Gastrocnemius medialis (tissue), 4 donors: Measurements from ENCODE around the gene SPACA7. TPM values are rescaled to one million over a fixed set of nuclear protein-coding genes. Genes with fewer than 3 reads are reported as not detected.

Source experiments
- ATAC-seq, 2 donors: fragments of 150-250 bp; one replicate each; pipeline ENCODE4 v1.9.1; 2016
- DNase-seq, 2 donors: peaks; one replicate each; pipeline ENCODE4 v3.0.0-alpha.2; 2019
- H3K27ac ChIP-seq, 4 donors: fragments of 200-600 bp; sonication (generic); 1 replicate in 1 of 4; 2 replicates in 3 of 4; pipeline ENCODE4 v1.5.1; 2016 to 2018; ENCODE audit warnings: mild to moderate bottlenecking in 2 of 4, moderate library complexity in 1 of 4
- H3K27me3 ChIP-seq, 3 donors: fragments of 200-600 bp; sonication (generic) in 2 of 3; 1 replicate in 1 of 3; 2 replicates in 2 of 3; pipeline versions ENCODE4 v1.5.1 to v1.6.0; 2016 to 2019; ENCODE audit warnings: mild to moderate bottlenecking in 1 of 3, moderate library complexity in 1 of 3
- H3K36me3 ChIP-seq, 2 donors: fragments of 200-600 bp; sonication (generic) in 1 of 2; one replicate each; pipeline ENCODE4 v1.5.1; 2017 to 2018
- H3K4me1 ChIP-seq, 2 donors: fragments of 200-600 bp; sonication (generic) in 1 of 2; one replicate each; pipeline ENCODE4 v1.5.1; 2016 to 2017; ENCODE audit warnings: mild to moderate bottlenecking in 2 of 2
- H3K4me3 ChIP-seq, 4 donors: fragments of 200-600 bp; sonication (generic) in 3 of 4; 1 replicate in 1 of 4; 2 replicates in 3 of 4; pipeline ENCODE4 v1.5.1; 2016 to 2019; ENCODE audit warnings: mild to moderate bottlenecking in 2 of 4
- H3K9me3 ChIP-seq, 3 donors: fragments of 200-600 bp; sonication (generic) in 2 of 3; 1 replicate in 1 of 3; 2 replicates in 2 of 3; pipeline ENCODE4 v1.5.1; 2016 to 2019
- CTCF ChIP-seq, 5 experiments: fragments of 450-650 bp in 3 of 5; fragments of 200-600 bp in 2 of 5; sonication (generic) in 2 of 5; IDR thresholded peaks in 4 of 5; conservative IDR thresholded peaks in 1 of 5; 1 replicate in 4 of 5; 2 replicates in 1 of 5; pipeline ENCODE4 v1.5.1; 2016 to 2019; ENCODE audit warnings: antibody characterized with exemption in 5 of 5, mild to moderate bottlenecking in 3 of 5, moderate library complexity in 3 of 5
- POLR2A ChIP-seq, 2 donors: fragments of 450-650 bp; IDR thresholded peaks; one replicate each; pipeline ENCODE4 v1.6.1; 2017; ENCODE audit warnings: antibody characterized with exemption in 2 of 2, mild to moderate bottlenecking in 2 of 2, moderate library complexity in 2 of 2
- in situ Hi-C, 4 donors: fragments of 200-750 bp; cut with MboI; loops; one replicate each; pipeline versions ENCODE4 v1.15.0 to v1.8.0; 2017; ENCODE audit warnings: low sequenced_read_pairs in 4 of 4
- intact Hi-C: fragments of 100-400 bp; cut with DNase I; formaldehyde crosslinking; loops from one replicate; pipeline ENCODE4 v1.15.1; 2023; ENCODE audit warnings: low total_unique reads
- total RNA-seq, 4 donors: library from RNA; depleted of rRNA; stranded (reverse); fragments of >200 nt; gene quantifications; one replicate each; pipeline versions ENCODE4 v1.1.0 to v1.2.3, GENCODE V29; 2016

Gene SPACA7
- total RNA-seq, 4 donors from 2014 or later, result not detected

- Histone ChIP-seq H3K9me3 (peaks cover 0 to 4% (median 0%) of the 10 kb centered on the region in 3 donors), H3K36me3 (no peaks in the 10 kb centered on the region), H3K27ac (no peak overlapping the region), H3K4me1 (no peaks in the 10 kb centered on the region), H3K4me3 (no peak overlapping the region), H3K27me3 (peaks cover 0 to 4% (median 0%) of the 10 kb centered on the region in 3 donors)
- no peak for TF ChIP-seq CTCF (IDR thresholded peaks at IDR 0.05 in 4 of 5, conservative IDR thresholded peaks at IDR 0.05 in 1 of 5)
- no peak for TF ChIP-seq POLR2A (IDR thresholded peaks at IDR 0.05)
- in situ Hi-C loops, result loop anchor here in 1 of 4 donors (25.0 kb wide), 1 partner anchor 974 kb away; no protein-coding TSS in a partner anchor
- intact Hi-C loops, result no loop called here
- DNase-seq (no peak), ATAC-seq (no peak)
Observed at GRCh38 chr13:112435973-112436372, 59.8 kb downstream of the SPACA7 start.

- no peak for TF ChIP-seq CTCF (IDR thresholded peaks at IDR 0.05 in 4 of 5, conservative IDR thresholded peaks at IDR 0.05 in 1 of 5)
- TF ChIP-seq POLR2A (IDR thresholded peaks at IDR 0.05), result no peak
- Histone ChIP-seq H3K4me1 (no peaks in the 10 kb centered on the region), H3K36me3 (no peaks in the 10 kb centered on the region), H3K27me3 (peaks cover 4 to 12% (median 10%) of the 10 kb centered on the region in 3 donors), H3K4me3 (no peak overlapping the region), H3K27ac (no peak overlapping the region), H3K9me3 (peaks cover 0 to 4% (median 0%) of the 10 kb centered on the region in 3 donors)
- intact Hi-C loops, result no loop called here
- ATAC-seq (no peak), DNase-seq (no peak)
- in situ Hi-C loops, result loop anchor here in 1 of 4 donors (25.0 kb wide), 1 partner anchor 976 kb away; no protein-coding TSS in a partner anchor
Observed at GRCh38 chr13:112438094-112438493, 61.9 kb downstream of the SPACA7 start.

GRCh38 chr13:112438515-112438914, 62.4 kb downstream of the SPACA7 start:
- Histone ChIP-seq H3K4me1 (no peaks in the 10 kb centered on the region), H3K36me3 (no peaks in the 10 kb centered on the region), H3K4me3 (no peak overlapping the region), H3K27me3 (peaks cover 8 to 16% (median 15%) of the 10 kb centered on the region in 3 donors), H3K27ac (no peak overlapping the region), H3K9me3 (peaks cover 0 to 4% (median 0%) of the 10 kb centered on the region in 3 donors)
- DNase-seq (no peak), ATAC-seq (no peak)
- TF ChIP-seq POLR2A (IDR thresholded peaks at IDR 0.05), result no peak
- no peak for TF ChIP-seq CTCF (IDR thresholded peaks at IDR 0.05 in 4 of 5, conservative IDR thresholded peaks at IDR 0.05 in 1 of 5)
- in situ Hi-C loops (loop anchor here in 1 of 4 donors (25.0 kb wide), 1 partner anchor 976 kb away; no protein-coding TSS in a partner anchor), intact Hi-C loops (no loop called here)

GRCh38 chr13:112441226-112441625, 65.1 kb downstream of the SPACA7 start:
- in situ Hi-C loops, result loop anchor here in 2 of 4 donors (10.0 to 25.0 kb wide), 2 partner anchors 966 to 979 kb away; no protein-coding TSS in a partner anchor
- TF ChIP-seq CTCF (IDR thresholded peaks at IDR 0.05 in 4 of 5, conservative IDR thresholded peaks at IDR 0.05 in 1 of 5), result no peak
- no peak for TF ChIP-seq POLR2A (IDR thresholded peaks at IDR 0.05)
- ATAC-seq, result no peak
- no peaks in the 10 kb centered on the region for H3K4me1 ChIP-seq
- DNase-seq, result no peak
- peaks cover 13 to 25% (median 18%) of the 10 kb centered on the region in 3 donors for H3K27me3 ChIP-seq
- intact Hi-C loops, result loop anchor here (10.0 kb wide), 1 partner anchor 966 kb away; no protein-coding TSS in a partner anchor
- H3K27ac ChIP-seq, result no peak overlapping the region
- peaks cover 0 to 4% (median 0%) of the 10 kb centered on the region in 3 donors for H3K9me3 ChIP-seq
- no peaks in the 10 kb centered on the region for H3K36me3 ChIP-seq
- no peak overlapping the region for H3K4me3 ChIP-seq
